NCI-H2107 treated with DMSO at 0.1 percent for 48 hours (cell line): Measurements from ENCODE around the gene MICAL1.

ENCODE experiments used
- DNase-seq: peaks from one replicate; lab custom pipeline; 2025; ENCODE audit not compliant: unreplicated experiment; lab: John Stamatoyannopoulos, UW

The MICAL1 gene

GRCh38 chr6:109440331-109441068 lies 15.1 kb downstream of the MICAL1 start, which contains the start of the genes PPIL6 and SMPD2:
TSS of gene PPIL6 (minus strand) at chr6:109440628. CDS start at chr6:109440590, 38 bp downstream.
TSS of gene SMPD2 (plus strand) at chr6:109440724. CDS start at chr6:109441122, 398 bp downstream.
- DNase-seq = peak; percentile 24

DNA sequence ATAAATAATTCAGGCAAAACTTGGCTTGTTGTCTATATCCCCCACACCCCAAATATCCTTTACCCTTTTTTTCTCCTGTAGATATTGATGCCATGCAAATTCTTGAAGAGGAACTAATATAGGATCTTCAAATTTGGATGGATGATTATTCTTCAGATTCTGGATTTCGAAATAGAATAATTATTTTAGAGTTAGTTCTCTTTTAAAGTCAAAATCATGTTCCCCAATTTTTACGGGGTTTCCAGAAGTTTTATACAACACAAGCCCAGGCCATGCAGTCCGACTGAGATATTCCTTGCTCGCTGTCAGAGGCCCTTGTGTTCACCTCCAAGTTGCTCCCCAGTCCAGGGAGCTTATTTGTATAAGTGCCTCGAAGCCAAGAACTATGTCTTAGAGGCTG lies 19.5 kb downstream of the MICAL1 start:
- DNase-seq = no peak

DNA sequence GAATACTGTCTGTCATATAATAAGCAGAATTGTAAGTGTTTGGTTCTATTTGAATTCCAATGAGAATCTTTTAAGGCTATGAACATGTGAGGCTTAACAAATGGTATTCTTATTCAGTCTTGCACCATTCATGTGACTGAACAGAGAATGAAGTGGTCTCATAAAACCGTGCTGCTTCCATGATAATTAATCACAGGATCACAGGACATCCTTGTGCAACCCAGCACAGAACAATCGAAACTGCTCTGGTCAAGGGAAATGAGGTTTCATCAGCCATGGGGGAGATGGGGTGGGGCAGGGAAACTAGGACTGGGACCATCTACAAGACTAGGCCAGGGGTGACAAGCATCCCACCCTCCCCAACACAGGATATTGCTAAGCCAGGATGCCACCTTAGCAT lies 21.1 kb downstream of the MICAL1 start:
- DNase-seq = no peak

GRCh38 chr6:109429496-109429895 lies 26.1 kb downstream of the MICAL1 start:
- no peak for DNase-seq

DNA sequence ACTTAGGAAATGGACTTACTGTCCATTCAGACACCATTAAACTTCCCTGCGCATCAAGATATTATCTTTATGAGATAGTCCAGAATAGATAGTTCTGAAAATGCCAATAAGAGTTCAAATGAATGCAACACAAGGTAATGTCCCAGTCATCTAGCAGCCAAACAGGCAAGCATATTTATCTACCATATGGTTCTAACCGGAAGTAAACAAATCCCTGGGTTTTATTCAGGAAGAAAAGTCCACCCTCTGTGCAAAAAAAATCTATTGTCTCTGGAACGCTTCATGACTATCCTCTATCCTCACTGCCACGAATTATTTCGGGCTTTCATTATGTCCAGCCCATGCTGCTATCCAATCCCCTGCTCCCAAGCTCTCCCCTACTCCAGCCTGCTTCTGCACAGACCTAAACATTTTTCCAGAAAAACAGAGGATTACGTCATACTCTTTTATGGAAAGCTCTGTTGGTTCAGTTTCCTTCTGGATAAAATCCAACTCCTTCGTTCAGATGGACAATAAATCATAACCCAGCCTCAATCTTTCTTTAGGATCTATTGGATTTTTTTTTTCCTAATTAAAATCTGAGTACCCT lies 26.6 kb downstream of the MICAL1 start:
- DNase-seq = no peak

- DNase-seq = no peak
Measured at GRCh38 chr6:109424946-109425345, 30.6 kb downstream of the MICAL1 start.

GRCh38 chr6:109421184-109421583 lies 34.4 kb downstream of the MICAL1 start:
- no peak for DNase-seq

DNA sequence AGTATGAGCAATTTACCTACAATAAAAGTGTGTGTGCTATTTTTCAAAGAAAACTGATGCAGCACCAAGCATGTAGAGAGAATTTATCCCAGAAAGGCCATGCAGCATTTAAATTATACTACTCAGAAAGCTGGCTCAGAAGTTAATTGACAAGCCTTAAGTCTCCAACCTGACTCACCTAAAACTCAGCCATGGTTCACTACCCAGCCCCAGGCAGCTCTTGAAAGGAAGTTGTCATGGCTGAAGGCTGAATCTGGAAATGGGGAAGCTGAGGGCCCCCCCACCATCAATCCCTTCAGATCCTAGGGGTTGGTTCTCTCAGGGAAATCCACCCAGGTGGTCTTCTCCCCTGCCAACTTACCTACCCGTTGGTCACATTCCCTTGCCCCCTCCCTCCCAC lies 34.8 kb downstream of the MICAL1 start:
- no peak for DNase-seq

GRCh38 chr6:109417646-109418045 lies 37.9 kb downstream of the MICAL1 start:
- DNase-seq = no peak

DNA sequence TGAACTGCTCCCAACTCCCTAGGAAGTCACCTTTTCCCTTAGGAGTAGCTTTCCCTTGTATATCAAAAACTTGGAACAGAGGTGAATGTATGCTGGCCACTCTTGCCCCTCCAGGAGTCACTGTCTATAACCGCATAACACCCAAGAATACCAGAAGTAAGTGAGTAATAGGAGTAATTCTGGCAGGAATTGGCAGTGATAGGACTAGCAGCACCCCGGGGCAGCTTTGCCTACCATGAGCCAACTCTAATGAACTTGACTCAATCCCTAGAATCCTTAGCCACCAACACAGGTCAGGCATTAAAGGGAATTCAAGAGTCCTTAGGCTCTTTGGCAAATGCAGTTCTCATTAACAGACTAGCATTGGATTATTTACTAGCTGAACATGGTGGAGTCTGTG lies 44.5 kb downstream of the MICAL1 start:
- DNase-seq = no peak

DNA sequence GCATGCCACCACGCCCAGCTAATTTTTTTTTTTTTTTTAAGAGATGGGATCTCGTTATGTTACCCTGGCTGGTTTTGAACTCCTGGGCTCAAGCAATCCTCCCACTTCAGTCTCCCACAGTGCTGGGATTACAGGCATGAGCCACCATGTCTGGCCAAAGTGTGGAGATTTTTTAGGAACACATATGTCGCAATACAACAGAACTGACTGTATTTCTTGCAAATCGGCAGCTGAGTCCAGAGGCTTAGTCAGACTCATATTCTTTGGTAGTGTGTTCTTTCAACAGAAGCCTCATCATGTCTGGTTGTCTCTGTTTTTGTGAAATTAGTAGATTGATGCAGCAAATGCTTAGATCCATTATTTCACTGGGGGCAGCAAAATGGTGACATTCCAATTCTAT lies 49.4 kb downstream of the MICAL1 start:
- DNase-seq = no peak

GRCh38 chr6:109397020-109397419 lies 58.6 kb downstream of the MICAL1 start:
- DNase-seq = no peak

DNA sequence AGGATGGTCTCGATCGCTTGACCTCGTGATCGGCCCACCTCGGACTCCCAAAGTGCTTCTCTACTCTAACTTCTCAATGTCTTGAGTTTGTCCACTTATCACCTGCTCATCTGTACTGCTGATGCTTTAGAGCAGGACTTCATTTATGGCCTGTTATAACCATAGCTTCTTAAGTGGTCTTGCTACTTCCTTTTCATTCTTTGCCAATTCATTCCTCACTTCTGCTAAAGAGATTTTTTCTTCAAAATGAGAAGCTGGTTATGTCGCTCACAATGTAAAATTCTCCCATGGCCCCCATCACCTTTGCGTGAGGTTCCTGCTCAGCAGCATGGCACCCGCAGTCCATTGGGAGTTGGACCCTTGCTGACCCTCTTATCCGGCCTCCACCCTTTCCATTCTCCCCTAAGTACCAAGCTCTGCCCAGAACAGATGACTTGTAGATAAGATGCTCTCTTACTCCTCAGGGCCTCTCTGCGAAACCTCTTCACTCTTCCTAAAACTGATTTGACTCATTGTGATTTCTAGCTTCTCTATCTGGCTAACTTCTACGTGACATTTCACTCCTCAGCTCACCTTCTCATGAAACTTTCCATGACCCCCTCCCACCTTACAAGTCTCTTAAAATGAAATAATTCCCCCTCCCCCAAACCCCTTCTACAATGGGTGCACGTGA lies 59.4 kb downstream of the MICAL1 start:
- DNase-seq = no peak
